Neuron (in vitro differentiated cells): ENCODE measurements around the gene CMTM3.
"Not testable (repeated sequence)": the region's sequence is repeated elsewhere in the genome, so short reads cannot be mapped to it uniquely, and the experiment has no call there.

ENCODE experiments used
- H2AFZ ChIP-seq: one replicate; pipeline ENCODE4 v1.6.1; 2013; ENCODE audit warnings: low read depth, mild to moderate bottlenecking, inconsistent platforms, low read length, moderate library complexity
- H3K27me3 ChIP-seq: one replicate; pipeline ENCODE4 v1.6.1; 2013; ENCODE audit warnings: low read length; ENCODE audit not compliant: insufficient read depth
- H3K36me3 ChIP-seq: one replicate; pipeline ENCODE4 v1.6.1; 2013; ENCODE audit warnings: low read length; ENCODE audit not compliant: insufficient read depth
- H3K4me1 ChIP-seq: one replicate; pipeline ENCODE4 v1.6.1; 2013; ENCODE audit warnings: low read length; ENCODE audit not compliant: insufficient read depth
- H3K4me3 ChIP-seq: 2 replicates; pipeline ENCODE4 v1.5.1; 2013; ENCODE audit warnings: mild to moderate bottlenecking, low read length, moderate library complexity
- H3K9me3 ChIP-seq: one replicate; pipeline ENCODE4 v1.6.1; 2013; ENCODE audit warnings: low read length

Gene CMTM3

DNA sequence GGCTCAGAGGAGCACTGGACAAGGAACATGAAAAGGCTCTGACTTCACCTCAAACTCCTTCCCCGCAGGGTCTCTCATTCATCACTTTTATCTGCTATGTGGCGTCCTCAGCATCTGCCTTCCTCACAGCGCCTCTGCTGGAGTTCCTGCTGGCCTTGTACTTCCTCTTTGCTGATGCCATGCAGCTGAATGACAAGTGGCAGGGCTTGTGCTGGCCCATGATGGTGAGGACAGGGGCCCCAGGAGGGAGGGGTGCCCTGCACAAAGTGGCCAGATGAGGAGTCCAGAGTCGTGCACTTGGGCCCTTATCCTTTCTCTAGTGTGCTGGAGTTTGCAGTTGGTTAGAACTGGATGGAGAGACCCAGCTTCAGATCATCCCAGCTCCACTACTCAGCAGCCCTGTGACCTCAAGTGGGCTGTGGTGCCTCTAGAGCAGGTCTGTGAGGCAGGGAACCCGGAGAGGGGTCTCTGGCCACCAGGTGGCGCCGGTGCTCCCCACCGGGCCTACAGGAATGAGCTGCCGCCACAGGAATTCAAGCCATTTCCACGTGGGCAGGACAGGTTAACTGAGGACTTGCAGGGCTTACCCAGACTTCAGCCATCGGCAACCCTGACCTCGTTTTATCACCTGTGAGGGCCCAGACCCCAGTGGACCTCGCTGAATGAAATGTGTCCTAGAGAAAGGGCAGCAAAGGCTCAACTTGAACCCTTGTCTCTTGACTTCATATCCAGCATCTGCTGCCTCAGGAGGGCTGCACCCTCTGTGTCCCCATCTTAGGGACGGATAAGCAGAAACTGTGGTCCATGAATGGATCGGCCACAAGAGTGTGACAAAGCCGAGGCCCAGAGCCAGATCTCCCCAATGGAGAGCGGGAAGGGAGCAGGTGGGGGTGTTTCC is 4.0 kb downstream of the CMTM3 start:
- Histone ChIP-seq H3K9me3 (peaks cover 5% of the 10 kb centered on the region), H3K36me3 (peaks cover 50% of the 10 kb centered on the region), H2AFZ (no peak overlapping the region), H3K4me1 (peaks cover 13% of the 10 kb centered on the region), H3K27me3 (no peaks in the 10 kb centered on the region), H3K4me3 (no peak overlapping the region)

- Histone ChIP-seq H3K9me3 (peaks cover 5% of the 10 kb centered on the region), H3K4me1 (peaks cover 11% of the 10 kb centered on the region), H3K27me3 (no peaks in the 10 kb centered on the region), H2AFZ (no peak overlapping the region), H3K36me3 (peaks cover 55% of the 10 kb centered on the region), H3K4me3 (no peak overlapping the region)
Measured at GRCh38 chr16:66609139-66609510, 4.6 kb downstream of the CMTM3 start.

- peaks cover 5% of the 10 kb centered on the region for H3K9me3 ChIP-seq
- H3K4me1 ChIP-seq, result peaks cover 11% of the 10 kb centered on the region
- H2AFZ ChIP-seq, result no peak overlapping the region
- H3K4me3 ChIP-seq, result no peak overlapping the region
- H3K36me3 ChIP-seq, result peaks cover 65% of the 10 kb centered on the region
- H3K27me3 ChIP-seq, result no peaks in the 10 kb centered on the region
Measured at GRCh38 chr16:66610111-66610820, 5.8 kb downstream of the CMTM3 start.

DNA sequence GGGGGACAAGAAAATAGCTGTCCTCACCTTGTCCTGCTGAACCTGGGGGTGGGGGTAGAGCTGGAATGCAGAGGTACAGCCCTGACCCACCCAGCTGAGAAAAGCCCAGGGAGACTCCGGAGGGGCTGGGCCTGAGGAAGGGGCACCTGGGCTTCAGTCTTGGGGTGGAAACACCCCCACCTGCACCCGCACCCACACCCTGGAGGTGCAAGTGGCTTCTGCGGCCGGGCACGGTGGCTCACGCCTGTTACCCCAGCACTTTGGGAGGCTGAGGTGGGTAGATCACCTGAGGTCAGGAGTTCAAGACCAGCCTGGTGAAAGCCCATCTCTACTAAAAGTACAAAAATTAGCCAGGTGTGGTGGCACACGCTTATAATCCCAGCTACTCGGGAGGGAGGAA is 7.4 kb downstream of the CMTM3 start:
- not testable (repeated sequence) for H3K4me1 ChIP-seq, H3K9me3 ChIP-seq, H2AFZ ChIP-seq, H3K4me3 ChIP-seq, H3K27me3 ChIP-seq
- H3K36me3 ChIP-seq, result peaks cover 65% of the 10 kb centered on the region

DNA sequence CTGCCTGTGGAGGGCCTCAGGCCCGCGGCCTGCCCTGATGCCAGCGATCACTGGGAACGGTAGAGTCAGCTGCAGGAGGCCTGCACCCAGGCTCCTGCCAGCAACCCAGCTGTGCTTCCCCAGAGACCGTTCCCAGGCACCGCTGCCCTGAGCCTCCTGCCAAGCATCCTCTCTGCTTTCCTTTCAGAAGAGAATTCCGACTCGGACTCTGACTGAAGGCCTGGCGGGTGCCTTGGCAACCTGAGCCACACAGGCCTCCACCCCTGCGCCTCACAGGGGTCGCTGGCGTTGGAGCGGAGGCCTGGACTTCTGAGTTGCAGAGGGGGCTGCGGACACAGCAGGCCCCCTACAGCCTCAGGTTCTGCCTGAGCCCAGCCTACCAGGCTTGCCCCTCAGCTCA is 7.9 kb downstream of the CMTM3 start:
- Histone ChIP-seq H2AFZ (no peak overlapping the region), H3K4me3 (no peak overlapping the region), H3K36me3 (peaks cover 63% of the 10 kb centered on the region), H3K4me1 (peaks cover 4% of the 10 kb centered on the region), H3K9me3 (peaks cover 5% of the 10 kb centered on the region), H3K27me3 (no peaks in the 10 kb centered on the region)

- Histone ChIP-seq H3K9me3 (peaks cover 5% of the 10 kb centered on the region), H2AFZ (no peak overlapping the region), H3K27me3 (no peaks in the 10 kb centered on the region), H3K36me3 (peaks cover 61% of the 10 kb centered on the region), H3K4me3 (no peak overlapping the region), H3K4me1 (no peaks in the 10 kb centered on the region)
Measured at GRCh38 chr16:66614161-66614802, 9.8 kb downstream of the CMTM3 start.

GRCh38 chr16:66616169-66616568 is 11.7 kb downstream of the CMTM3 start:
- H3K9me3 ChIP-seq, result peaks cover 5% of the 10 kb centered on the region
- no peaks in the 10 kb centered on the region for H3K27me3 ChIP-seq
- H3K36me3 ChIP-seq, result peaks cover 46% of the 10 kb centered on the region
- H3K4me1 ChIP-seq, result no peaks in the 10 kb centered on the region
- no peak overlapping the region for H3K4me3 ChIP-seq
- H2AFZ ChIP-seq, result no peak overlapping the region

GRCh38 chr16:66616592-66616991 is 12.1 kb downstream of the CMTM3 start:
- Histone ChIP-seq H3K9me3 (peaks cover 5% of the 10 kb centered on the region), H3K36me3 (peaks cover 41% of the 10 kb centered on the region), H3K27me3 (no peaks in the 10 kb centered on the region)

GRCh38 chr16:66617010-66617434 is 12.5 kb downstream of the CMTM3 start:
- no peaks in the 10 kb centered on the region for H3K4me1 ChIP-seq
- no peak overlapping the region for H3K4me3 ChIP-seq
- H3K9me3 ChIP-seq, result peaks cover 5% of the 10 kb centered on the region
- peaks cover 37% of the 10 kb centered on the region for H3K36me3 ChIP-seq
- H2AFZ ChIP-seq, result no peak overlapping the region
- no peaks in the 10 kb centered on the region for H3K27me3 ChIP-seq

More at GRCh38 chr16:66616592-66616991, 12.1 kb downstream of the CMTM3 start:
- no peak overlapping the region for H3K4me3 ChIP-seq
- H3K4me1 ChIP-seq, result no peaks in the 10 kb centered on the region
- no peak overlapping the region for H2AFZ ChIP-seq

GRCh38 chr16:66617728-66618127 is 13.2 kb downstream of the CMTM3 start:
- H3K9me3 ChIP-seq, result peaks cover 2% of the 10 kb centered on the region
- H3K4me3 ChIP-seq, result no peak overlapping the region
- H3K4me1 ChIP-seq, result no peaks in the 10 kb centered on the region
- H3K27me3 ChIP-seq, result no peaks in the 10 kb centered on the region
- peaks cover 32% of the 10 kb centered on the region for H3K36me3 ChIP-seq
- no peak overlapping the region for H2AFZ ChIP-seq

- Histone ChIP-seq H3K4me1 (no peaks in the 10 kb centered on the region), H2AFZ (no peak overlapping the region), H3K4me3 (no peak overlapping the region), H3K9me3 (no peaks in the 10 kb centered on the region), H3K36me3 (peaks cover 27% of the 10 kb centered on the region), H3K27me3 (no peaks in the 10 kb centered on the region)
Measured at GRCh38 chr16:66618588-66619375, 14.3 kb downstream of the CMTM3 start.

GRCh38 chr16:66619534-66620428 is 15.3 kb downstream of the CMTM3 start:
- Histone ChIP-seq H3K4me1 (no peaks in the 10 kb centered on the region), H3K4me3 (no peak overlapping the region)

More at GRCh38 chr16:66619534-66620428, 15.3 kb downstream of the CMTM3 start:
- Histone ChIP-seq H3K36me3 (peaks cover 18% of the 10 kb centered on the region), H3K27me3 (no peaks in the 10 kb centered on the region), H3K9me3 (no peaks in the 10 kb centered on the region), H2AFZ (no peak overlapping the region)
